HepG2 (cell line): Measurements from ENCODE around the gene TAF1C.

Source experiments
- SIN3A ChIP-seq: IDR thresholded peaks from 2 replicates; pipeline ENCODE4 v1.6.1; 2011; ENCODE audit warnings: low read depth, mild to moderate bottlenecking, control low read depth, low read length, borderline replicate concordance
- TBX2 ChIP-seq: sonication (generic); formaldehyde crosslinking; IDR thresholded peaks from 2 replicates; pipeline ENCODE4 v1.5.0; 2020; ENCODE audit warnings: missing genetic modification reagents, mild to moderate bottlenecking, borderline replicate concordance

DNA sequence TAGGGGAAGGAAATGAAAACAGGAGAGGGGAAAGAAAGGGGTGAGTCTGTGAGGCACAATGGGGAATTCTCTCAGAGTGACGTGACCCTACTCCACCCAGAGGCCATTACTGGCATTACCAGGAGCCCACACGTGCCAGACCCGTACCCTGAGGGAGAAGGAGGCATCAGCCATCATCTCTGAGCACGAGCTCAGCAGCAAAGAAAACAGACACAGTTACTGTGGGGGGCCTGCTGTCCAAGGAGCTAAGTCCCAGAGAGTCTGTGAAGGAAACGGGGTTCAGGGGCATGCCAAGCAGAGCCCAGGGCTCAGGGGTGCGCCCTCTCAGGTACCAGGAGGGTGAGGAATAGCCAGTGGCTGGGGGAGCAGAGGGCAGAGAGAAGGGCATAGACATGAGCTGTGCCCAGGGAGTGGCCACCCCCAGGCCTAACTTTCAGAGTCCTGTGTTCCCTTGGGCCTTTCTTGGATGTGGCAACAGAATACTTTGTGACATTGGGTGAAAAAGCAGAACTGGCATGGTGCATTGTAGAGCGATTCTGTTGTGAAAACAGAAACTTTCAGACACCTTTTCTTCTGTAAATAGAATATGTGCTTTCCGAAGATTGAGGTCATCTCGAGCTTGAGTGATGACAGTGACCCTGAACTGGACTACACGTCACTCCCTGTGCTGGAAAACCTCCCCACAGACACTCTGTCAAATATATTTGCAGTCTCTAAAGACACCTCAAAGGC is 11.3 kb downstream of the TAF1C start:
- TF ChIP-seq TBX2 (CRISPR knock-in tag) = 0 out of 2 replicates have a peak, but pooled peaks have one; percentile 8
- TF ChIP-seq SIN3A = no peak
